ENCODE measurements around the gene BTD.

DNA sequence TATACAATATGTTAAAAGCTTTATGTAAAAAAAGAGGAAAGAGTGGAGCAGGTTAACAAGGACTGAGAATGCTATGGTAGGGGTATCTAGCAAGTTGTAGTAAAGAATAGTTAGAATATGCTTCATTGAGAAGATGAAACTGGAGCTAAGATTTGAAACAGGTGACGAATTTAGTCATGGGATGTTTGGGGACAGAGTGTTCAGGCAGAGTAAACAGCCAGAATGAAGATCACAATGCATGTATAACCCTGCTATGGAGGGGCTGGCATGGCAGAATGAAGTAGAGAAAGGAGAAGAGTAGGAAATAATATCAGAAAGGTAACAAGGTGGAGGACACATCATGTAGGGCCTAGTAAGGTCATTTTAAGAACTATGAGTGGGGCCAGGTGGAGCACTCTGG, 72.0 kb downstream of the BTD start:
- TF ChIP-seq, protein P1, sequence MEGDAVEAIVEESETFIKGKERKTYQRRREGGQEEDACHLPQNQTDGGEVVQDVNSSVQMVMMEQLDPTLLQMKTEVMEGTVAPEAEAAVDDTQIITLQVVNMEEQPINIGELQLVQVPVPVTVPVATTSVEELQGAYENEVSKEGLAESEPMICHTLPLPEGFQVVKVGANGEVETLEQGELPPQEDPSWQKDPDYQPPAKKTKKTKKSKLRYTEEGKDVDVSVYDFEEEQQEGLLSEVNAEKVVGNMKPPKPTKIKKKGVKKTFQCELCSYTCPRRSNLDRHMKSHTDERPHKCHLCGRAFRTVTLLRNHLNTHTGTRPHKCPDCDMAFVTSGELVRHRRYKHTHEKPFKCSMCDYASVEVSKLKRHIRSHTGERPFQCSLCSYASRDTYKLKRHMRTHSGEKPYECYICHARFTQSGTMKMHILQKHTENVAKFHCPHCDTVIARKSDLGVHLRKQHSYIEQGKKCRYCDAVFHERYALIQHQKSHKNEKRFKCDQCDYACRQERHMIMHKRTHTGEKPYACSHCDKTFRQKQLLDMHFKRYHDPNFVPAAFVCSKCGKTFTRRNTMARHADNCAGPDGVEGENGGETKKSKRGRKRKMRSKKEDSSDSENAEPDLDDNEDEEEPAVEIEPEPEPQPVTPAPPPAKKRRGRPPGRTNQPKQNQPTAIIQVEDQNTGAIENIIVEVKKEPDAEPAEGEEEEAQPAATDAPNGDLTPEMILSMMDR (IDR thresholded peaks at IDR 0.05), result no peak
- TF ChIP-seq POLR2A (IDR thresholded peaks at IDR 0.05) (no peak), POLR2AphosphoS5 (IDR thresholded peaks at IDR 0.05) (no peak)
